ENCODE measurements around the gene COL4A2. TPM values are rescaled to one million over a fixed set of nuclear protein-coding genes. Genes with fewer than 3 reads are reported as not detected.

The COL4A2 gene
- total and polyA plus RNA-seq, 4 donors, result 8.0 to 45.2 (median 40.3) TPM

- no peak for DNase-seq (ENCODE audit: low spot score)
- WGBS, result 81% methylated on average over 14 of the region's 14 CpGs
- no peak for TF ChIP-seq TAF1 (conservative IDR thresholded peaks at IDR 0.05)
- no peak for TF ChIP-seq RXRA (IDR thresholded peaks at IDR 0.05)
- H3K9ac ChIP-seq (ENCODE audit: low read depth in 1 of 2, low read length in 2 of 2), result no peak overlapping the region
- no peaks in the 10 kb centered on the region for H3K36me3 ChIP-seq (ENCODE audit: control insufficient read depth in 4 of 4, insufficient read depth in 3 of 4, low read depth in 1 of 4, low read length in 3 of 4)
- no peaks in the 10 kb centered on the region for H3K9me3 ChIP-seq (ENCODE audit: control insufficient read depth in 4 of 4, low read length in 3 of 4)
- peaks cover 0 to 11% (median 5%) of the 10 kb centered on the region in 4 donors for H3K4me1 ChIP-seq (ENCODE audit: control insufficient read depth in 4 of 4, insufficient read depth in 4 of 4, low read length in 3 of 4)
- H3K27ac ChIP-seq (ENCODE audit: low read depth in 1 of 2, low read length in 2 of 2), result no peak overlapping the region
- H3K27me3 ChIP-seq (ENCODE audit: control insufficient read depth in 4 of 4, insufficient read depth in 4 of 4, low read length in 3 of 4), result no peaks in the 10 kb centered on the region
- H3K4me3 ChIP-seq (ENCODE audit: low read depth in 1 of 3, low read length in 3 of 3), result no peak overlapping the region
These were observed 147.9 kb downstream of the COL4A2 start for GRCh38 chr13:110454956-110455355.

GRCh38 chr13:110455444-110455843, 148.4 kb downstream of the COL4A2 start:
- WGBS, result 70% methylated on average over 10 of the region's 10 CpGs
- Histone ChIP-seq H3K27me3 (ENCODE audit: control insufficient read depth in 4 of 4, insufficient read depth in 4 of 4, low read length in 3 of 4) (no peaks in the 10 kb centered on the region), H3K27ac (ENCODE audit: low read depth in 1 of 2, low read length in 2 of 2) (no peak overlapping the region), H3K4me3 (ENCODE audit: low read depth in 1 of 3, low read length in 3 of 3) (no peak overlapping the region), H3K9ac (ENCODE audit: low read depth in 1 of 2, low read length in 2 of 2) (no peak overlapping the region), H3K9me3 (ENCODE audit: control insufficient read depth in 4 of 4, low read length in 3 of 4) (no peaks in the 10 kb centered on the region), H3K4me1 (ENCODE audit: control insufficient read depth in 4 of 4, insufficient read depth in 4 of 4, low read length in 3 of 4) (peaks cover 0 to 11% (median 5%) of the 10 kb centered on the region in 4 donors), H3K36me3 (ENCODE audit: control insufficient read depth in 4 of 4, insufficient read depth in 3 of 4, low read depth in 1 of 4, low read length in 3 of 4) (no peaks in the 10 kb centered on the region)
- DNase-seq (ENCODE audit: low spot score), result no peak
- no peak for TF ChIP-seq EGR1 (IDR thresholded peaks at IDR 0.05; ENCODE audit: low read depth in 2 of 2)
- no peak for TF ChIP-seq GABPA (IDR thresholded peaks at IDR 0.05 in 1 of 2, conservative IDR thresholded peaks at IDR 0.05 in 1 of 2)
- TF ChIP-seq MAX (IDR thresholded peaks at IDR 0.05), result no peak
- no peak for TF ChIP-seq NR2F2 (IDR thresholded peaks at IDR 0.05)
- no peak for TF ChIP-seq ZBTB33 (IDR thresholded peaks at IDR 0.05)
- TF ChIP-seq SP1 (IDR thresholded peaks at IDR 0.05), result no peak
- no peak for TF ChIP-seq CTCF (IDR thresholded peaks at IDR 0.05; ENCODE audit: low read depth, low read length, missing input control)
- TF ChIP-seq REST (IDR thresholded peaks at IDR 0.05), result no peak
- TF ChIP-seq HNF4G (IDR thresholded peaks at IDR 0.05), result no peak
- TF ChIP-seq FOXA2 (IDR thresholded peaks at IDR 0.05), result no peak

Measured in liver (tissue), 9 donors.